NCI-H2107 treated with DMSO at 0.1 percent for 48 hours (cell line): ENCODE results near the gene ACTL7A.
"Not testable (repeated sequence)": the region's sequence is repeated elsewhere in the genome, so short reads cannot be mapped to it uniquely, and the experiment has no call there.

Source experiments
- DNase-seq: peaks from one replicate; lab custom pipeline; 2025; ENCODE audit not compliant: unreplicated experiment; lab: John Stamatoyannopoulos, UW

The ACTL7A gene

GRCh38 chr9:108861997-108862396 is at the start of gene ACTL7A:
Gene ACTL7A, plus strand, starts transcription at chr9:108862266. Its CDS starts 57 bp downstream, at chr9:108862323.
- no peak for DNase-seq

- no peak for DNase-seq
Measured at GRCh38 chr9:108812396-108813025, 49.6 kb upstream of the ACTL7A start.

GRCh38 chr9:108813951-108814601 is 48.0 kb upstream of the ACTL7A start:
- DNase-seq: peak; percentile 29

GRCh38 chr9:108815156-108815555 is 46.9 kb upstream of the ACTL7A start:
- no peak for DNase-seq

- DNase-seq: no peak
Measured at GRCh38 chr9:108816037-108816436, 46.0 kb upstream of the ACTL7A start.

- DNase-seq: no peak
Measured at GRCh38 chr9:108823829-108824228, 38.2 kb upstream of the ACTL7A start.

GRCh38 chr9:108830272-108830671 is 31.8 kb upstream of the ACTL7A start:
- no peak for DNase-seq

- DNase-seq: no peak
Measured at GRCh38 chr9:108831496-108832178, 30.4 kb upstream of the ACTL7A start.

- no peak for DNase-seq
Measured at GRCh38 chr9:108832179-108832500, 29.9 kb upstream of the ACTL7A start.

- no peak for DNase-seq
Measured at GRCh38 chr9:108834959-108835665, 27.0 kb upstream of the ACTL7A start.

GRCh38 chr9:108835831-108836230 is 26.2 kb upstream of the ACTL7A start:
- no peak for DNase-seq

GRCh38 chr9:108836319-108836718 is 25.7 kb upstream of the ACTL7A start:
- DNase-seq: no peak

- no peak for DNase-seq
Measured at GRCh38 chr9:108836781-108837180, 25.3 kb upstream of the ACTL7A start.

GRCh38 chr9:108837530-108837929 is 24.5 kb upstream of the ACTL7A start:
- DNase-seq: no peak

GRCh38 chr9:108838017-108838416 is 24.0 kb upstream of the ACTL7A start:
- no peak for DNase-seq

- DNase-seq: not testable (repeated sequence)
Measured at GRCh38 chr9:108839561-108839960, 22.5 kb upstream of the ACTL7A start.

GRCh38 chr9:108842610-108843295 is 19.3 kb upstream of the ACTL7A start:
- DNase-seq: no peak

- DNase-seq: no peak
Measured at GRCh38 chr9:108844391-108844790, 17.7 kb upstream of the ACTL7A start.

- peak; percentile 22 for DNase-seq
Measured at GRCh38 chr9:108844856-108845255, 17.2 kb upstream of the ACTL7A start.

GRCh38 chr9:108845507-108845906 is 16.6 kb upstream of the ACTL7A start:
- DNase-seq: no peak

- DNase-seq: no peak
Measured at GRCh38 chr9:108845947-108846346, 16.1 kb upstream of the ACTL7A start.
